ENCODE data around the gene CDCA7. TPM values are rescaled to one million over a fixed set of nuclear protein-coding genes. Genes with fewer than 3 reads are reported as not detected.
"Not testable (repeated sequence)": the region's sequence is repeated elsewhere in the genome, so short reads cannot be mapped to it uniquely, and the experiment has no call there.

Gene CDCA7
- 2.2 TPM for total RNA-seq (ENCODE audit: insufficient read depth, low replicate concordance)

GRCh38 chr2:173354582-173355131 is at the start of gene CDCA7:
Gene CDCA7 (plus strand): TSS chr2:173354872. CDS start chr2:173354964, 92 bp downstream.
- DNase-seq (ENCODE audit: low spot score): peak; percentile 72

DNA sequence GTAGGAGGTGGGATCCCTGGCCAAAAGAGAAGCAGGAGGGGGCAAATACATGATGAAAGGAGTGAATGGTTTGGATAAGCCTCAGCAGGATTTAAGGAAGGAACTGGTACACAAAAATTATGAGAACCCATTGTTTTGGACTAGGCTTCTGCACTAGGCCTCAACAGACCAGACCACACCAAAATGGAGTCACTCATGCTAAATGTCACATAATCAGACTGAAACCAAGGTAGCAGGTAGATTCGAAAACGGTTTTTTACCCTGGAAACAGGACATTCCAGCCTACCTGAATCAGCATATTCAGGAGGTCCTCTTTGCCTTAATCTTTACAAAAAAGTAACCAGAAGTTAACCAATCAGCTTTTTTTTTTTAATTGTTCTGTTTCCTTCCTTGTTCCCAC is 49.4 kb upstream of the CDCA7 start:
- DNase-seq (ENCODE audit: low spot score): no peak

GRCh38 chr2:173307293-173307692 is 47.4 kb upstream of the CDCA7 start:
- no peak for DNase-seq (ENCODE audit: low spot score)

GRCh38 chr2:173309370-173309769 is 45.3 kb upstream of the CDCA7 start:
- not testable (repeated sequence) for DNase-seq (ENCODE audit: low spot score)

- DNase-seq (ENCODE audit: low spot score): no peak
Observed at GRCh38 chr2:173311844-173312606, 42.6 kb upstream of the CDCA7 start.

GRCh38 chr2:173323371-173323770 is 31.3 kb upstream of the CDCA7 start:
- no peak for DNase-seq (ENCODE audit: low spot score)

DNA sequence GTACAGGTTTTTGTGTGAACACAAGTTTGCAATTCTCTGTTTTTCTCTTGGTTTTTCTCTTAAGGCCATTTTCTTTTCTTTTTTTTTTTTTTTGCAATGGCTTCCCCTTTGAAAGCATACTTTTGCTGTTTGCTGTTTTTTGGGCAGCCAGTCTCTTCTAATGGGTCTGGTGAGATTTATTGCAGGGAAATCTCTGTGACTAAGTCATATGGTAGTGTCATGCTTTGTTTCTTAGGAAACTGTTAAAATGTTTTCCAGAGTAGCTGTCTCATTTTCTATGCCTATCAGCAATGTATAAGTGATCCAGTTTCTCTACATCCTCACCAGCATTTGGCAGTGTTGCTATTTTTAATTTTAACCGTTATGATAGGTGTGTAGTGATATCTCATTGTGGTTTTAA is 27.9 kb upstream of the CDCA7 start:
- DNase-seq (ENCODE audit: low spot score): no peak

DNA sequence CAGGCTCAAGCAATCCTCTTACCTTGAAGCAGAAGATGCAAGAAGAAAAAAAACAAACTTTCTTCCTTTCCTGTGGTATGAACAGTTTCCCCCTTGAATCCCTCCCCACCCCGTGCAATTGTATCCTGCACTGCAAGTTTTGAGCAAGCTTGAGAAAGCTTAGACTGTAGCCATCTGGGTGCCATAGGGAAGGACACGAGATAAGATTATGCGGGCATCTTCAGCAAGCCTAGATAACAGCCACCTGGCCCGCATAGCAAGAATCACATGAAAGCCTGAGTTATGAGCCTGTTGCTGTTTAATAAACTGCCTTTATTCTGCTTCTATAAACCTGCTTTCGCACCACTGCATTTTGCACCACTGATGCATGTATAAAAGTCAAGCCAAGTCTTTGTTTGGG is 27.3 kb upstream of the CDCA7 start:
- DNase-seq (ENCODE audit: low spot score): no peak

- not testable (repeated sequence) for DNase-seq (ENCODE audit: low spot score)
Observed at GRCh38 chr2:173333003-173333402, 21.7 kb upstream of the CDCA7 start.

- DNase-seq (ENCODE audit: low spot score): no peak
Observed at GRCh38 chr2:173339807-173340206, 14.9 kb upstream of the CDCA7 start.

GRCh38 chr2:173343921-173344320 is 10.8 kb upstream of the CDCA7 start:
- no peak for DNase-seq (ENCODE audit: low spot score)

DNA sequence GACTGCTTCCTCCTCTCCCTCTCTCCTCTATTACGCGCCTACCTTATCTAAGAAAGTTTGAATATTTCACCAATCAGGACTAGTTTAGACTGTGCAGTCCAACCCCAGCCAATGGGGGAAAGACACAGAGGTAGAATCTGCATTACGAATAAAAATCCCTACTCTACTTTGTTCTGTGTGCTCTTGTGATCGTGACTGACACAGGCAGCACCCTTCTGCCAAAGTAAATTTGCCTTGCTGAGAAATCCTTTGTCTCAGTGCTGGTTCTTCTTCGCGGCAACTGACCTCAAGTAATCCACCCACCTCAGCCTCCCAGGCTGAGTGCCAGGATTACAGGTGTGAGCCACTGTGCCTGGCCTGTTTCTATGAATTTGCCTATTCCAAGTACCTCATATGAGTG is 8.6 kb upstream of the CDCA7 start:
- no peak for DNase-seq (ENCODE audit: low spot score)

- no peak for DNase-seq (ENCODE audit: low spot score)
Observed at GRCh38 chr2:173347305-173348168, 7.1 kb upstream of the CDCA7 start.

GRCh38 chr2:173349287-173349686 is 5.4 kb upstream of the CDCA7 start:
- no peak for DNase-seq (ENCODE audit: low spot score)

GRCh38 chr2:173350383-173350782 is 4.3 kb upstream of the CDCA7 start:
- no peak for DNase-seq (ENCODE audit: low spot score)

GRCh38 chr2:173351879-173352278 is 2.8 kb upstream of the CDCA7 start:
- peak; percentile 66 for DNase-seq (ENCODE audit: low spot score)

GRCh38 chr2:173353556-173353955 is 1.1 kb upstream of the CDCA7 start:
- no peak for DNase-seq (ENCODE audit: low spot score)

DNA sequence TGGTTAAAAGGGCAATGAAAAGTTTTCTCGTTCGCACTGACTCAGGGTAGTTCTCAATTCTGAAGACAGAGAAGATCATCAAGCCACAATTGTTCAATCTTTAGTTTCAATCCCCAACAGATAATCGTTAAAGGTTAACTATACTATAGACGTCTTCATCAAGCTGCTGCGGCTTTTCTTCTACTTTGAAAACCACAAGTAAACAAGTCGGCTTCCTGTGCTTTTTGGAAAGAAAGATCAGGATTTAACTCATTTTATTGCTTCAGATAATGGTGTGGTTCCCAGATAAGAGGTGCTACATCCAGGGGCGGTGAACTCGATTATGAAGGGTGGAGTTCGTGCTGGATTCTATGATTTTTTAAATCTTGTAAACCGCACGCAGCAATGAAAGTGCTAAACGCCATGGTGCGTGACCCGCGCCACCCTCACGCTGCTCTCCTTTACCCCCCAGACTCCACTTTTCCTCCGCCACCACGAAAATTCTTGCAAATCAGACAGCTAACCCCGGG is 545 bp upstream of the CDCA7 start:
- peak; percentile 3 for DNase-seq (ENCODE audit: low spot score)

DNA sequence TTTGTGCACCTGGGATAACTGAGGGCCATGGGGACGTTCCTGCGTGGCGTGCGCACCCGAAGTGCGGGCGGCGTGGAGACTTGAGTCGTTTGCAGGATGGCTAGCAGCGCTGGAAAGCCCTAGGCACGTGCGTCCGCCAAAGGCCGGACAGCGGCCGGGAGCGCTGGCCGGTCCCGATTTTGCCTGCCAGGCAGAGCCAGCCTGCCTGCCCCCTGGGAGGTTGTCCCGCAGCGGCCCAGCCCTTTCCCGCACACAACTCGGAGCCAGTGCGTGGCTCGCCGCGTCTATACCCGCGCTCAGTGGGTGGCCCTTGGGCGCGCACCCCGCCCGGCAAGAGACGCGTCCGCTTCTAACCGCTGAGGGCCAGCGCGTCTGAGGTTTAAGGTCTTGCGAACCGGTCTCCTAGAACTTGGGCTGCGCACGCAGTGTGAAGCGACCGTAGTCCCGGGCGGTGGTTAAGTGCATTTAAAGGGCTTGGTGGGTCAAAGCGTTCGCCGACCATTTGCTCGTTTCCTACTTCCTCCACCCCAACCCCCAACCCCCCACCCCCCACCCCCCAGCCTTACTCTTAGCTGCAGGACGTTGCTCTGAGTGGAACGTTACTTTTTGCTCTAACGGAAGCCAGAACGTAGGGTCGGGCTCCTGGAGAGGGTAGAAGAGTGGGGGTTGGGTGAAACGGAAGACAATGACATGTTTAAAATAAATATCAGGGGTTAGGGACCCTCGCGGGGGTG is 627 bp downstream of the CDCA7 start:
- DNase-seq (ENCODE audit: low spot score): peak; percentile 45

GRCh38 chr2:173355866-173356508 is 1.3 kb downstream of the CDCA7 start:
- DNase-seq (ENCODE audit: low spot score): peak; percentile 22

DNA sequence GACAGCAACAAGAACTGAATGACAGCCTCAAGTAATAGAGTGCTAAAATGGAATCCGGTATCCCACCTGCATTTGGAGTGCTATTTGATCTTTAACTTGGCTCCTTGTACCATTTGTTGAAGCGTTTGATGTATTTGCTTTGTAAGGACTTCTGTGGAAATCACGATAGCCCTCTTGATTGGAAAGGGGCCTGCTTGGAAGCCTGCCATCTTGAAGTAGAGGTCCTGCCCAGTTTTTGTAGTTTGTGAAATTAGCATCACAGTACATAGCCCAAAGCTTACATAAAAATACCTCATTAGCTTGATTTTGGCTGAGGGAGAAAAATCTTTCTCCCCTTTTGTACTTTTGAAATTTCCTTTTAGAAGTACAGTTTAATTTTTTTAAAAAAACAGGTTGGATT is 2.7 kb downstream of the CDCA7 start:
- DNase-seq (ENCODE audit: low spot score): no peak

Measured in umbilical cord (tissue), 2 donors.